AG04449 (cell line): ENCODE data around the gene NOP56.

ENCODE experiments used
- CTCF ChIA-PET: fragments of 350-600 bp; formaldehyde crosslinking; extraction: SDS; loops from one replicate; lab custom pipeline; 2021; ENCODE audit warnings: antibody characterized with exemption; lab: Yijun Ruan, JAX
- POLR2A ChIA-PET: fragments of 400-600, 350-600 bp; formaldehyde crosslinking; extraction: SDS; loops from one replicate; lab custom pipeline; 2020; ENCODE audit warnings: antibody characterized with exemption, inconsistent platforms; lab: Yijun Ruan, JAX
- DNase-seq: peaks from one replicate; pipeline ENCODE4 v3.0.0-alpha.2; 2010; ENCODE audit warnings: low read depth, low spot score
- H3K4me3 ChIP-seq: 2 replicates; pipeline ENCODE4 v1.5.1; 2011; ENCODE audit warnings: low read depth, mild to moderate bottlenecking, control low read depth, low read length
- TF ChIP-seq, protein P1 (sequence below): IDR thresholded peaks from one replicate; pipeline ENCODE4 v1.5.1; 2011; ENCODE audit warnings: mild to moderate bottlenecking, moderate library complexity, low read length, control low read depth, inconsistent platforms; ENCODE audit not compliant: insufficient read depth; ENCODE audit errors: missing control alignments

NOP56 gene

DNA sequence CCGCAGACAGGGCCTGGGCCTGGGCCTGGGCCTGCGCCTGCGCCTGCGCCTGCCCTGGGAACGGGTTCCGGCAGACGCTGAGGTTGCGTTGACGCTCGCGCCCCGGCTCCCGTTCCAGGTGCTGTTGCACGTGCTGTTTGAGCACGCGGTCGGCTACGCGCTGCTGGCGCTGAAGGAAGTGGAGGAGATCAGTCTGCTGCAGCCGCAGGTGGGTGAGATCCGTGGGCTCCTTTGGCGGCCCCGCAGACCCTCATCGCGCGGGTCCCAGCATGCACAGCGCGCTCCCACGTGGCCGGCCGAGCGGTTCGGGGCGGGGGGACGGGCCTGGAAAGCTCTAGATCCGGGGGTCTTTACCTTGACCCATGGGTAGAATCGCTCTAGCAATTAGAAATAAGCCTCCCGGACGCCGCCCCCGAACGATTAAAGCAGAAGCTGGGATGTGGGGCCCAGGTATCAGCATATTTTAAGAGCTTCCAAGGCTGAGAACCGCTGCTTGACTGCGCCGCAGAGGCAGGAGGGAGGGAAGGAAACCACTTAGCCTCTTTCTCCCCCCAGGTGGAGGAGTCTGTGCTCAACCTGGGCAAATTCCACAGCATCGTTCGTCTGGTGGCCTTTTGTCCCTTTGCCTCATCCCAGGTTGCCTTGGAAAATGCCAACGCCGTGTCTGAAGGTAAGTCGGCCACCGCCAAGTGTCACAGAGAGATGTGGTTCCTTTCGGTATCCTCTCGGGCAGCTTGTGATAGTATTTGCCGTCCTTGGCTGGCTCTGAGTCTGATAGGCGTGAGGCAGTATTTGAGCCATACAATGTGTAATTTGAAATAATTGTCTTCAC, 508 bp downstream of the NOP56 start:
- no peak for DNase-seq
- TF ChIP-seq, protein P1, sequence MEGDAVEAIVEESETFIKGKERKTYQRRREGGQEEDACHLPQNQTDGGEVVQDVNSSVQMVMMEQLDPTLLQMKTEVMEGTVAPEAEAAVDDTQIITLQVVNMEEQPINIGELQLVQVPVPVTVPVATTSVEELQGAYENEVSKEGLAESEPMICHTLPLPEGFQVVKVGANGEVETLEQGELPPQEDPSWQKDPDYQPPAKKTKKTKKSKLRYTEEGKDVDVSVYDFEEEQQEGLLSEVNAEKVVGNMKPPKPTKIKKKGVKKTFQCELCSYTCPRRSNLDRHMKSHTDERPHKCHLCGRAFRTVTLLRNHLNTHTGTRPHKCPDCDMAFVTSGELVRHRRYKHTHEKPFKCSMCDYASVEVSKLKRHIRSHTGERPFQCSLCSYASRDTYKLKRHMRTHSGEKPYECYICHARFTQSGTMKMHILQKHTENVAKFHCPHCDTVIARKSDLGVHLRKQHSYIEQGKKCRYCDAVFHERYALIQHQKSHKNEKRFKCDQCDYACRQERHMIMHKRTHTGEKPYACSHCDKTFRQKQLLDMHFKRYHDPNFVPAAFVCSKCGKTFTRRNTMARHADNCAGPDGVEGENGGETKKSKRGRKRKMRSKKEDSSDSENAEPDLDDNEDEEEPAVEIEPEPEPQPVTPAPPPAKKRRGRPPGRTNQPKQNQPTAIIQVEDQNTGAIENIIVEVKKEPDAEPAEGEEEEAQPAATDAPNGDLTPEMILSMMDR: no peak
- POLR2A ChIA-PET: interaction anchor here (0.6 to 4.5 kb wide), 12 partner anchors 8 to 589 kb away, joined by 3 to 36 read pairs (median 4); partner anchors contain the start of genes IDH3B and SNRPB
- H3K4me3 ChIP-seq: peak overlapping the region; percentile 90
- CTCF ChIA-PET: interaction anchor here (1.0 to 2.8 kb wide), 3 partner anchors 128 to 131 kb away, joined by 7 to 12 read pairs (median 9); no protein-coding TSS in a partner anchor

DNA sequence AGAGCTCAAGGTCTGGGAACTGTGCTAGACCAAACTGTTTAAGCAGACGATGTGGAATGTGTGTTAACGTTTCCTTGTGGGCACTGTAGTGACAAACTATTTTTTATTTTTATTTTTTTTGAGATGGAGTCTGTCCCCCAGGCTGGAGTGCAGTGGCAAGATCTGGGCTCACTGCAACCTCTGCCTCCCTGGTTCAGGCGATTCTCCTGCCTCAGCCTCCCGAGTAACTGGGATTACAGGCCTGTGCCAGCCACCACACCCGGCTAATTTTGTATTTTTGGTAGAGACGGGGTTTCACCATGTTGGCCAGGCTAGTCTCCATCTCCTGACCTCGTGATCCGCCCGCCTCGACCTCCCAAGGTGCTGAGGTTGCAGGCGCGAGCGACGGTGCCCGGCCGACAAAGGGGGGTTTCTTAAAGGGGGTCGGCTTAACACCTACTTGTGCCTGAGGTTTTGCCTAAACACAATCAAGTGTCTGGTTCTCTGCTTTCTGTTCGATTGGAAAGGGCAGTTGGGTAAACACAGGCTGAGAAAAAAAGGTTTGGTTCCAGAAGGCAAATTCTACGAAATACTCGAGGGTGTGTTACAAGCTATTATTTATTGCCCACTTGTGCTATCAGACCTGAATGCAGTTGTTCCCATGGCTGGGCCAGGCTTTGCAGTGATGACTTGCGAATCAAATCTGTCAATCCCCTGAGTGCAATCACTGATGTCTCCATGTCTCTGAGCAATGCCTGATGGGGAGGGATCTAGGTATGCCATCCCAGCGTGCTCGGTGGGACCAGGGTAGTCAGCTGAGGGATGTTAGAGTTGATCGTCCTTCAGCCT, 1.3 kb downstream of the NOP56 start:
- ChIA-PET POLR2A (interaction anchor here (1.1 to 4.5 kb wide), 5 partner anchors 8 to 183 kb away, joined by 4 to 36 read pairs (median 6); partner anchors contain the start of genes IDH3B and SNRPB), CTCF (interaction anchor here (0.9 to 1.2 kb wide), 4 partner anchors 8 to 132 kb away, joined by 3 to 9 read pairs (median 4); partner anchors contain the start of gene IDH3B)
- TF ChIP-seq, protein P1: no peak
- no peak for DNase-seq
- H3K4me3 ChIP-seq: peak overlapping the region; percentile 90

DNA sequence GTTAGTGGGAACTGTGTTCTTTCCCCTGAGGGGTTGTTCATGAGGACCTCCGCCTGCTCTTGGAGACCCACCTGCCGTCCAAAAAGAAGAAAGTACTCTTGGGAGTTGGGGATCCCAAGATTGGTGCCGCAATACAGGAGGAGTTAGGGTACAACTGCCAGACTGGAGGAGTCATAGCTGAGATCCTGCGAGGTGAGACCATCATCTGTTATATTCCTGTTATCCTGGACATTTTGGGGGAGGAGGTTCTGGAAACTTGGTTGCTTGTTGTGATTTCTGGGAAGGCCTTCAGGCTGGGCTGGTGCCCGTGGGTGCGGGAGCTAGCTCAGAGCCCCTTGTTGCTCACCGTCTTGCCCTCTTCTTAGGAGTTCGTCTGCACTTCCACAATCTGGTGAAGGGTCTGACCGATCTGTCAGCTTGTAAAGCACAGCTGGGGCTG, 2.0 kb downstream of the NOP56 start:
- TF ChIP-seq, protein P1: no peak
- POLR2A ChIA-PET: interaction anchor here (4.5 kb wide), 1 partner anchor 10 kb away, joined by 36 read pairs; the partner anchor contains the start of gene IDH3B
- peak overlapping the region; percentile 90 for H3K4me3 ChIP-seq
- CTCF ChIA-PET: interaction anchor here (0.9 to 1.2 kb wide), 3 partner anchors 9 to 133 kb away, joined by 3 to 5 read pairs (median 3); partner anchors contain the start of gene IDH3B
- no peak for DNase-seq

DNA sequence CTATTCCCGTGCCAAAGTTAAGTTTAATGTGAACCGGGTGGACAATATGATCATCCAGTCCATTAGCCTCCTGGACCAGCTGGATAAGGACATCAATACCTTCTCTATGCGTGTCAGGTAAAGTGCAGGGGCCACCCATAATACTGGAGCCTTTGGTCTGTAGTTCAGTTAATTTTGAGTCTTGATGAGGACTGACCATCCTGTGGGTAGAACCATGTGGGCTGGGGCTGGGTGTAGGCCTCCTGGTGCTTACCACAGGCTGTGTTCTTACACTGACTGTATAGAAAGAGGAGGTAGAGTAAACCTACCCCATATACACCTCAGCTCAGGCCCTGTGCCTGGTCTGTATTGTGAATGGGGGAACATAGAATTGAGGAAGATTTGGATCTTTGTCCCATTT, 2.4 kb downstream of the NOP56 start:
- POLR2A ChIA-PET: interaction anchor here (4.5 kb wide), 1 partner anchor 9 kb away, joined by 36 read pairs; the partner anchor contains the start of gene IDH3B
- CTCF ChIA-PET: interaction anchor here (1.1 to 1.2 kb wide), 2 partner anchors 9 to 133 kb away, joined by 3 to 5 read pairs; partner anchors contain the start of gene IDH3B
- TF ChIP-seq, protein P1: no peak

DNA sequence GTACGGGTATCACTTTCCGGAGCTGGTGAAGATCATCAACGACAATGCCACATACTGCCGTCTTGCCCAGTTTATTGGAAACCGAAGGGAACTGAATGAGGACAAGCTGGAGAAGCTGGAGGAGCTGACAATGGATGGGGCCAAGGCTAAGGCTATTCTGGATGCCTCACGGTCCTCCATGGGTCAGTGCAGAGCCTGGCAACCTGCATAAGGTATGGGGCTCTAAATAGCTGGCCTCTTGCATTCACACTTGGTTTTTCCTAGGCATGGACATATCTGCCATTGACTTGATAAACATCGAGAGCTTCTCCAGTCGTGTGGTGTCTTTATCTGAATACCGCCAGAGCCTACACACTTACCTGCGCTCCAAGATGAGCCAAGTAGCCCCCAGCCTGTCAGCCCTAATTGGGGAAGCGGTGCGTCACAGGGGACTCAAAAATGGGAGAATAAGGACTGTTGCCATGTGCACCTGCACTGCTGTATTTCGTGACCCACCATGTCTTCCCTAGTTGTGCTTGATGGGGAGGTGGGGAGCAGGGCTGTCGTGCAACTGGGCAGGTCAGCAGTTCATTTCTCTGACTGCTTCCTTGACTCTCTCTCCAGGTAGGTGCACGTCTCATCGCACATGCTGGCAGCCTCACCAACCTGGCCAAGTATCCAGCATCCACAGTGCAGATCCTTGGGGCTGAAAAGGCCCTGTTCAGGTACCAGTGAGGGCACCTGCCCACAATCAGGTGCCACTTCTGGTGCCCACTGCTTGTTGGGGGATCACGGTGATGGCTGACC, 3.1 kb downstream of the NOP56 start:
- no peak for DNase-seq
- ChIA-PET CTCF (interaction anchor here (1.4 kb wide), 1 partner anchor 131 kb away, joined by 3 read pairs; no protein-coding TSS in a partner anchor), POLR2A (interaction anchor here (4.5 kb wide), 1 partner anchor 9 kb away, joined by 36 read pairs; the partner anchor contains the start of gene IDH3B)
- no peak overlapping the region for H3K4me3 ChIP-seq
- TF ChIP-seq, protein P1: no peak

More for the DNA sequence above, 2.4 kb downstream of the NOP56 start:
- peak overlapping the region; percentile 90 for H3K4me3 ChIP-seq
- DNase-seq: no peak
